OCI-LY3 (cell line): ENCODE results near the gene USP46.

Experiments
- EZH2phosphoT487 ChIP-seq: fragments of 200-600 bp; shearing (Covaris generic); IDR thresholded peaks from 2 replicates; pipeline ENCODE4 v1.6.1; 2018; ENCODE audit warnings: antibody characterized with exemption, mixed run types, low read depth
- TF ChIP-seq, protein P1 (sequence below): fragments of 200-600, 300-600 bp; sonication (generic); IDR thresholded peaks from 2 replicates; pipeline ENCODE4 v1.5.1; 2014; ENCODE audit warnings: antibody characterized with exemption, low read length, low read depth

DNA sequence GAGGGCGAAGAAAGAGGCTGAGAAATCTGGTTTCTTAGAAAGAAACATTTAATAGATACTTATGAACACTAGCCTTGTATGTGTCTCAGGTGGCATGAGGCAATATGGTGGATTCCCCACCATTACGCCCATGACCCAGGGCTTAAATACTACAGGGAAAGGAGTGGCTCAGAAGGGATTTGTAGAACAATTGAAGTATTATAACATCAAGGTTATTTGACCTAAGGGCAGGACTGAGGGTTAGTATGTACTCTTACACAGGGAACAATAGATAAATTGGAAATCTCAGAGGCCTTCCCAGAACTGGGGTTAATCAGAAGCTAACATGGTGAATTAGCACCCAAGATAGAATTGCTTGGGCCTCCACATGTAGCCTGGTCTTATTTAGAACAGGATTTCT, 11.0 kb upstream of the USP46 start:
- TF ChIP-seq, protein P1, sequence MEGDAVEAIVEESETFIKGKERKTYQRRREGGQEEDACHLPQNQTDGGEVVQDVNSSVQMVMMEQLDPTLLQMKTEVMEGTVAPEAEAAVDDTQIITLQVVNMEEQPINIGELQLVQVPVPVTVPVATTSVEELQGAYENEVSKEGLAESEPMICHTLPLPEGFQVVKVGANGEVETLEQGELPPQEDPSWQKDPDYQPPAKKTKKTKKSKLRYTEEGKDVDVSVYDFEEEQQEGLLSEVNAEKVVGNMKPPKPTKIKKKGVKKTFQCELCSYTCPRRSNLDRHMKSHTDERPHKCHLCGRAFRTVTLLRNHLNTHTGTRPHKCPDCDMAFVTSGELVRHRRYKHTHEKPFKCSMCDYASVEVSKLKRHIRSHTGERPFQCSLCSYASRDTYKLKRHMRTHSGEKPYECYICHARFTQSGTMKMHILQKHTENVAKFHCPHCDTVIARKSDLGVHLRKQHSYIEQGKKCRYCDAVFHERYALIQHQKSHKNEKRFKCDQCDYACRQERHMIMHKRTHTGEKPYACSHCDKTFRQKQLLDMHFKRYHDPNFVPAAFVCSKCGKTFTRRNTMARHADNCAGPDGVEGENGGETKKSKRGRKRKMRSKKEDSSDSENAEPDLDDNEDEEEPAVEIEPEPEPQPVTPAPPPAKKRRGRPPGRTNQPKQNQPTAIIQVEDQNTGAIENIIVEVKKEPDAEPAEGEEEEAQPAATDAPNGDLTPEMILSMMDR, result no peak
- no peak for TF ChIP-seq EZH2phosphoT487
